H1 (cell line): ENCODE measurements around the gene SIX1. TPM values are rescaled to one million over a fixed set of nuclear protein-coding genes. Genes with fewer than 3 reads are reported as not detected.

Source experiments
- CTCF ChIA-PET: fragments of 300-600 bp; sonication (Branson Sonifier 250); formaldehyde crosslinking; loops from one replicate; lab custom pipeline; 2021; ENCODE audit not compliant: partially characterized antibody; lab: Charles Lee
- POLR2A ChIA-PET: fragments of 300-600 bp; sonication (Branson Sonifier 250); formaldehyde crosslinking; loops from one replicate; lab custom pipeline; 2021; ENCODE audit warnings: inconsistent platforms; ENCODE audit not compliant: partially characterized antibody; lab: Charles Lee
- DNase-seq, 2 experiments: peaks; one replicate each; pipeline versions ENCODE4 v3.0.0 to v3.0.0-alpha.2; 2010 to 2022; ENCODE audit warnings: low spot score in 2 of 2, low read depth in 1 of 2, mixed read lengths in 1 of 2
- FAIRE-seq: peaks from 2 replicates; lab custom pipeline; 2011; peaks lifted over from hg19 to GRCh38; lab: Jason Lieb, UNC
- H2AFZ ChIP-seq: 2 replicates; pipeline ENCODE4 v1.8.1; 2012; ENCODE audit warnings: low read length, inconsistent platforms
- H2AK5ac ChIP-seq: 2 replicates; pipeline ENCODE4 v1.6.1; 2013; ENCODE audit warnings: low read depth, low read length
- H2BK120ac ChIP-seq: replicated peaks from 2 replicates; pipeline ENCODE3; 2013; ENCODE audit warnings: low read depth, low read length, inconsistent platforms
- H2BK12ac ChIP-seq: 2 replicates; pipeline ENCODE4 v1.6.1; 2013; ENCODE audit warnings: low read depth, low read length
- H2BK15ac ChIP-seq: 2 replicates; pipeline ENCODE4 v1.6.1; 2013; ENCODE audit warnings: low read length
- H2BK20ac ChIP-seq: 2 replicates; pipeline ENCODE4 v1.6.1; 2013; ENCODE audit warnings: low read length
- H2BK5ac ChIP-seq: 2 replicates; pipeline ENCODE4 v1.6.1; 2013; ENCODE audit warnings: low read depth, low read length
- H3K14ac ChIP-seq: 2 replicates; pipeline ENCODE4 v1.6.1; 2013; ENCODE audit warnings: inconsistent platforms; ENCODE audit not compliant: insufficient read length
- H3K18ac ChIP-seq: 2 replicates; pipeline ENCODE4 v1.6.1; 2013; ENCODE audit warnings: low read length; ENCODE audit errors: extremely low read depth
- H3K23ac ChIP-seq: 2 replicates; pipeline ENCODE4 v1.6.1; 2013; ENCODE audit warnings: inconsistent platforms; ENCODE audit not compliant: insufficient read length
- H3K23me2 ChIP-seq: 2 replicates; pipeline ENCODE4 v1.6.1; 2013; ENCODE audit warnings: low read depth, low read length
- H3K27ac ChIP-seq: 2 replicates; pipeline ENCODE4 v1.6.1; 2011; ENCODE audit warnings: low read depth, low read length, inconsistent platforms
- H3K27me3 ChIP-seq, 4 experiments: replicated peaks in 1 of 4; 1 replicate in 1 of 4; 2 replicates in 3 of 4; pipeline versions ENCODE4 v1.6.1 to v1.8.1; 2011 to 2013; ENCODE audit warnings: low read length in 3 of 4, mild to moderate bottlenecking in 3 of 4, inconsistent platforms in 2 of 4, mixed read lengths in 2 of 4, moderate library complexity in 1 of 4; ENCODE audit not compliant: control insufficient read depth in 3 of 4, insufficient read depth in 3 of 4; ENCODE audit errors: extremely low read depth in 1 of 4
- H3K36me3 ChIP-seq, 4 experiments: 2 replicates each; pipeline versions ENCODE4 v1.6.1 to v1.8.1; 2011 to 2013; ENCODE audit warnings: mild to moderate bottlenecking in 4 of 4, low read length in 3 of 4, moderate library complexity in 2 of 4, control low read depth in 1 of 4, inconsistent platforms in 1 of 4; ENCODE audit not compliant: insufficient read depth in 4 of 4, control insufficient read depth in 2 of 4
- H3K4ac ChIP-seq: replicated peaks from 2 replicates; pipeline ENCODE3; 2013; ENCODE audit warnings: low read length, low read depth, mixed read lengths, inconsistent platforms; ENCODE audit not compliant: insufficient read length
- H3K4me1 ChIP-seq, 4 experiments: replicated peaks in 1 of 4; 1 replicate in 1 of 4; 2 replicates in 3 of 4; pipeline versions ENCODE4 v1.6.1 to v1.8.1; 2011 to 2013; ENCODE audit warnings: low read length in 3 of 4, inconsistent platforms in 2 of 4, mixed read lengths in 1 of 4; ENCODE audit not compliant: insufficient read depth in 4 of 4, control insufficient read depth in 3 of 4
- H3K4me2 ChIP-seq, 2 experiments: 2 replicates each; pipeline versions ENCODE4 v1.6.1 to v1.8.1; 2011 to 2013; ENCODE audit warnings: low read depth in 2 of 2, low read length in 2 of 2, control low read depth in 1 of 2, inconsistent platforms in 1 of 2, mild to moderate bottlenecking in 1 of 2; ENCODE audit not compliant: insufficient read depth in 1 of 2
- H3K4me3 ChIP-seq, 4 experiments: fragments of 200-600, 300-600 bp in 1 of 4; sonication (generic), shearing (Covaris generic), sonication (Bioruptor Twin) in 1 of 4; 2 replicates each; pipeline versions ENCODE4 v1.5.1 to v1.8.1; 2011 to 2016; ENCODE audit warnings: low read length in 4 of 4, low read depth in 3 of 4, control low read depth in 2 of 4, inconsistent platforms in 2 of 4, mild to moderate bottlenecking in 2 of 4, mixed read lengths in 1 of 4, moderate library complexity in 1 of 4; ENCODE audit not compliant: insufficient read depth in 2 of 4; ENCODE audit errors: extremely low read depth in 1 of 4
- H3K56ac ChIP-seq: replicated peaks from 2 replicates; pipeline ENCODE3; 2013; ENCODE audit warnings: low read depth, mild to moderate bottlenecking, mixed read lengths, low read length, inconsistent platforms; ENCODE audit not compliant: insufficient read length
- H3K79me1 ChIP-seq: 2 replicates; pipeline ENCODE4 v1.6.1; 2013; ENCODE audit warnings: low read depth, low read length, control low read depth
- H3K79me2 ChIP-seq, 2 experiments: 2 replicates each; pipeline versions ENCODE4 v1.6.1 to v1.8.1; 2012 to 2013; ENCODE audit warnings: low read length in 2 of 2, mild to moderate bottlenecking in 2 of 2, inconsistent platforms in 1 of 2; ENCODE audit not compliant: insufficient read depth in 2 of 2, control insufficient read depth in 1 of 2
- H3K9ac ChIP-seq, 4 experiments: replicated peaks in 1 of 4; 1 replicate in 1 of 4; 2 replicates in 3 of 4; pipeline versions ENCODE4 v1.6.1 to v1.8.1; 2011 to 2013; ENCODE audit warnings: low read depth in 3 of 4, low read length in 3 of 4, control low read depth in 2 of 4, mild to moderate bottlenecking in 2 of 4, moderate library complexity in 2 of 4, inconsistent platforms in 1 of 4; ENCODE audit errors: extremely low read depth in 1 of 4
- H3K9me3 ChIP-seq, 2 experiments: 2 replicates each; pipeline versions ENCODE4 v1.6.1 to v1.8.1; 2012 to 2013; ENCODE audit warnings: mild to moderate bottlenecking in 2 of 2, moderate library complexity in 2 of 2, control low read depth in 1 of 2, inconsistent platforms in 1 of 2, low read depth in 1 of 2, low read length in 1 of 2, mixed read lengths in 1 of 2; ENCODE audit not compliant: insufficient read depth in 2 of 2
- H4K20me1 ChIP-seq, 2 experiments: replicated peaks in 1 of 2; 2 replicates each; pipeline versions ENCODE3 to v1.8.1; 2011 to 2013; ENCODE audit warnings: inconsistent platforms in 2 of 2, low read length in 2 of 2, mild to moderate bottlenecking in 1 of 2; ENCODE audit not compliant: insufficient read depth in 2 of 2, control insufficient read depth in 1 of 2
- H4K5ac ChIP-seq: 2 replicates; pipeline ENCODE4 v1.6.1; 2013; ENCODE audit warnings: low read length, low read depth, mixed read lengths, inconsistent platforms; ENCODE audit not compliant: insufficient read length
- H4K8ac ChIP-seq: 2 replicates; pipeline ENCODE4 v1.8.0; 2013; ENCODE audit warnings: mild to moderate bottlenecking, moderate library complexity, low read length, inconsistent platforms; ENCODE audit not compliant: insufficient read depth; ENCODE audit errors: extremely low read depth
- H4K91ac ChIP-seq: replicated peaks from 2 replicates; pipeline ENCODE3; 2013; ENCODE audit warnings: low read length, mixed read lengths, inconsistent platforms; ENCODE audit not compliant: insufficient read length
- CBX5 ChIP-seq: fragments of 300-800, 300-1000 bp; sonication (generic); IDR thresholded peaks from 2 replicates; pipeline ENCODE4 v1.7.1; 2016; ENCODE audit warnings: antibody characterized with exemption, low read length, low read depth
- CEBPB ChIP-seq: IDR thresholded peaks from 2 replicates; pipeline ENCODE4 v1.6.1; 2012; ENCODE audit warnings: low read depth, low read length
- CREB1 ChIP-seq: IDR thresholded peaks from 2 replicates; pipeline ENCODE4 v1.6.1; 2012; ENCODE audit warnings: inconsistent platforms
- CTBP2 ChIP-seq: IDR thresholded peaks from 2 replicates; pipeline ENCODE4 v1.7.0; 2011; ENCODE audit warnings: borderline replicate concordance, mild to moderate bottlenecking, moderate library complexity, mixed read lengths, low read length; ENCODE audit not compliant: insufficient read depth, insufficient read length
- EP300 ChIP-seq, 2 experiments: IDR thresholded peaks; 1 replicate in 1 of 2; 2 replicates in 1 of 2; pipeline ENCODE4 v1.6.1; 2011 to 2012; ENCODE audit warnings: low read depth in 2 of 2, low read length in 2 of 2, mild to moderate bottlenecking in 2 of 2, borderline replicate concordance in 1 of 2, inconsistent platforms in 1 of 2, moderate library complexity in 1 of 2
- GTF2F1 ChIP-seq: IDR thresholded peaks from 2 replicates; pipeline ENCODE4 v1.6.1; 2012; ENCODE audit warnings: low read depth, low read length, improper control_type of control experiment, borderline replicate concordance
- RFX5 ChIP-seq: IDR thresholded peaks from 2 replicates; pipeline ENCODE4 v1.6.1; 2011; ENCODE audit warnings: low read depth, low read length, improper control_type of control experiment, borderline replicate concordance
- SIX5 ChIP-seq: IDR thresholded peaks from 2 replicates; pipeline ENCODE4 v1.6.1; 2011; ENCODE audit warnings: mild to moderate bottlenecking, low read depth, low read length
- SP4 ChIP-seq: IDR thresholded peaks from 2 replicates; pipeline ENCODE4 v1.6.1; 2012; ENCODE audit warnings: low read length, inconsistent platforms
- SRF ChIP-seq: IDR thresholded peaks from 2 replicates; pipeline ENCODE4 v1.6.1; 2011; ENCODE audit warnings: mild to moderate bottlenecking, low read depth, low read length, moderate library complexity
- TAF1 ChIP-seq: IDR thresholded peaks from 2 replicates; pipeline ENCODE4 v1.6.1; 2011; ENCODE audit warnings: mild to moderate bottlenecking, low read depth, low read length
- TEAD4 ChIP-seq: IDR thresholded peaks from 2 replicates; pipeline ENCODE4 v1.6.1; 2012; ENCODE audit warnings: low read depth, low read length, inconsistent platforms, mixed read lengths
- WGBS, 2 experiments: shearing (Covaris generic) in 1 of 2; methylation state at CpG; one replicate each; pipeline versions ENCODE4 v1.1.6 to v1.1.7; 2013 to 2015; ENCODE audit warnings: low lambda C conversion rate in 2 of 2, mixed read lengths in 2 of 2, inconsistent platforms in 1 of 2, low coverage in 1 of 2, missing lambda C conversion rate in 1 of 2; ENCODE audit not compliant: insufficient replicate concordance in 2 of 2, insufficient coverage in 1 of 2, insufficient read length in 1 of 2; ENCODE audit errors: extremely low coverage in 1 of 2, missing lambda C conversion rate in 1 of 2; 5-methylcytosine and 5-hydroxymethylcytosine counted together
- polyA plus RNA-seq, 7 experiments: library from polyadenylated mRNA; depleted of rRNA in 3 of 7; stranded (reverse) in 5 of 7; unstranded in 2 of 7; fragments of >200 nt in 5 of 7; fragments of 200-250 nt in 2 of 7; gene quantifications; 1 replicate in 5 of 7; 2 replicates in 1 of 7; 4 replicates in 1 of 7; pipeline versions ENCODE4 v1.2.1 to v1.2.3, GENCODE V29; 2011 to 2013; ENCODE audit warnings: missing spikeins in 2 of 7, mixed read lengths in 2 of 7
- total RNA-seq: library from RNA; stranded (reverse); fragmentation: NEBNext Ultra II Directional; extraction: Animal tissue kit (Norgen Biotek cat#: 25700); gene quantifications from 2 replicates; pipeline ENCODE4 v1.2.1, GENCODE V29; 2021

SIX1 gene
- total and polyA plus RNA-seq, 2 of the 8 experiments (the other 6 are each of a cell fraction or from before 2014, with no cell fraction given): 0.03 to 0.69 TPM

- peaks cover 11 to 28% (median 17%) of the 10 kb centered on the region in 4 experiments for H3K4me1 ChIP-seq
- peaks cover 2 to 11% of the 10 kb centered on the region in 2 experiments for H4K20me1 ChIP-seq
- no peak overlapping the region for H3K4ac ChIP-seq
- peaks cover 56 to 80% (median 75%) of the 10 kb centered on the region in 4 experiments for H3K27me3 ChIP-seq
- peak overlapping the region; percentile 37; the same call in 1 of the 2 replicates for H2BK15ac ChIP-seq
- H2BK5ac ChIP-seq: 0 out of 2 replicates have a peak overlapping the region, but pooled peaks have one; percentile 1
- no peaks in the 10 kb centered on the region for H3K79me1 ChIP-seq
- whole genome bisulfite sequencing, 2 experiments: 1% methylated on average over 58 of the region's 75 CpGs; no CpG with 5 or more reads in 1 of the 2 experiments
- H4K5ac ChIP-seq: no peak overlapping the region
- 0 out of 2 replicates have a peak overlapping the region, but pooled peaks have one; percentile 5 for H2AFZ ChIP-seq
- no peak overlapping the region for H2AK5ac ChIP-seq
- peak overlapping the region in 3 of 4 experiments; percentile 29 to 63 (median 47); a peak in 4 of 7 replicates for H3K9ac ChIP-seq
- no peaks in the 10 kb centered on the region; a peak in 1 of 8 replicates for H3K36me3 ChIP-seq
- CTCF ChIA-PET: interaction anchor here (0.5 to 2.7 kb wide), 20 partner anchors 8 to 613 kb away, joined by 3 to 12 read pairs (median 3); partner anchors contain the start of genes MNAT1, SLC38A6 and TRMT5
- peak overlapping the region; percentile 89 for H2BK12ac ChIP-seq
- DNase-seq (peak in 1 of 2 experiments; percentile 87), FAIRE-seq (no peak)
- H3K9me3 ChIP-seq: no peaks in the 10 kb centered on the region
- POLR2A ChIA-PET: interaction anchor here (1.0 to 5.3 kb wide), 8 partner anchors 9 to 324 kb away, joined by 4 to 55 read pairs (median 5); partner anchors contain the start of genes SLC38A6 and TRMT5
- H3K56ac ChIP-seq: no peak overlapping the region
- H3K4me3 ChIP-seq: peak overlapping the region; percentile 57 to 77 (median 64)
- H4K8ac ChIP-seq: no peak overlapping the region
- no peak overlapping the region for H3K14ac ChIP-seq
- H2BK120ac ChIP-seq: no peak overlapping the region
- peaks cover 21% of the 10 kb centered on the region for H3K23me2 ChIP-seq
- H3K18ac ChIP-seq: peak overlapping the region; percentile 40; the same call in 1 of the 2 replicates
- no peaks in the 10 kb centered on the region for H3K79me2 ChIP-seq
- no peak overlapping the region for H3K27ac ChIP-seq
- H3K23ac ChIP-seq: no peak overlapping the region
- H2BK20ac ChIP-seq: no peak overlapping the region
- H4K91ac ChIP-seq: no peak overlapping the region
- H3K4me2 ChIP-seq: peak overlapping the region; percentile 76 to 84
- no peak for TF ChIP-seq TAF1
- no peak for TF ChIP-seq SRF
- TF ChIP-seq CREB1: no peak
- TF ChIP-seq GTF2F1: no peak
- TF ChIP-seq EP300 (IDR thresholded peaks at IDR 0.05; ENCODE audit: borderline replicate concordance in 1 of 2, low read depth in 2 of 2, low read length in 2 of 2): no peak
- TF ChIP-seq CEBPB: no peak
- TF ChIP-seq CBX5: no peak
- TF ChIP-seq SIX5: no peak
- peak; percentile 67 for TF ChIP-seq CTBP2
- TF ChIP-seq RFX5: no peak
- no peak for TF ChIP-seq TEAD4
- no peak for TF ChIP-seq SP4
These were observed 7.6 kb upstream of the SIX1 start for GRCh38 chr14:60656686-60657455.
